Activated CD8-positive, alpha-beta memory T cell treated with anti-CD3 and anti-CD28 coated beads for 48 hours (primary cell): ENCODE data around the gene SLC35D2.
"Not testable (repeated sequence)": the region's sequence is repeated elsewhere in the genome, so short reads cannot be mapped to it uniquely, and the experiment has no call there.

Experiments
- DNase-seq, 3 experiments: peaks; one replicate each; pipeline ENCODE4 v3.0.0-alpha.2; 2020; ENCODE audit warnings: low read depth in 2 of 3, low spot score in 2 of 3

The SLC35D2 gene

DNA sequence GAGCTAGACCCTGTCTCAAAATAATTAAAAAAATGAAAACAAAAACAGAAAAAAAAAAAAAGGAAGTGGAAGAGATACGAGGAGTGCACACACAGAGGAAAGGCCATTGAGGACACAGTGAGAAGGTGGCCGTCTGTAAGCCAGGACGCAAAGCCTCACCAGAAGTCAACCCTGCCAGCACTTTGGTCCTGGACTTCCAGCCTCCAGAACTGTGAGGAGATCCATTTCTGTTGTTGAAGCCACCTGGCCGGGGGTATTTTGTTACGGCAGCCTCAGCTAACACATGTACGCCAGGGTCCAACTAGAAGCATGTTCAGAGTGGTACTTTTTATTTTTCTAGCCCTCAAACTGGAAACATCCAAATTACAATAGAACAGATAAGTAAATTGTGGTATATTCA is 21.8 kb downstream of the SLC35D2 start:
- no peak for DNase-seq

GRCh38 chr9:96360976-96361375 is 22.5 kb downstream of the SLC35D2 start:
- no peak for DNase-seq

- DNase-seq, result not testable (repeated sequence)
These were observed 23.0 kb downstream of the SLC35D2 start for GRCh38 chr9:96360523-96360922.

GRCh38 chr9:96350866-96351265 is 32.6 kb downstream of the SLC35D2 start:
- no peak for DNase-seq

DNA sequence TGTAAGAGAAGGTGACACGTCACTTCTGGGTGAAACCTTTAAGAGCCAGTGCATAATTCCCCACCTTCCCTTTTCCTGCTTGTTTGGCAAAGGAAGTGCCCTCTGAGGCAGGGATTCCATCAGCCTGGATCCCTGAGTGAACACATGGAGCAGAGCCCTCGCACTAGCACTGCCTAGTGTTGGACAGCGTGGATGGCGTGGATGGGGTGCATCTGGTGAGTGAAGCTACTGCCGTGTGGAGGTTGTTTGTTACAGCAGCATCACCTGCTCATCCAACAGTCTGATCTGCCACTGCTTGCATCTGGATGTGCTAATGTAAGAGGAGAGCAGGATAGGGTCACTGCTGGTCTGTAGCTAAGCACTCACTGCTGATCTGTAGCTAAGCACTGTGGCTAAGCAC is 35.2 kb downstream of the SLC35D2 start:
- no peak for DNase-seq

DNA sequence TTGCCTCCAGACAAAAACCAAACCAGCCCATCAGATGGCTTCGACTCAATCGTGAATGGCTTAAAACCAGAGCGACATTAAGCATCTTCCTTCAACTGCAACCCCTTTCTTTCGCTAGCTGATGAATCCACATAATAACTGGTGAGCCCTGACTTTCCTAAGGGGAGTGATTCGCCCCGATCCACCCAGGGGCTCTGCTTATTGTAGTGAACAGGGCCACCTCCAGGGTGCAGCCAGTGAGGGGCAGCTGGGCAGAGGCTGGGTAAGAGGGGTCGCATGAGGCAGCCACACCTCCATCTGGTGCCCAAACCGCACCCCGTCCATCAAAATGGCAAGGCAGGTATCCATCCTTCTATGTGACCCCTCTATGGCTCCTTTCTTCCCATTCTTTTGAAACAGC is 38.0 kb downstream of the SLC35D2 start:
- no peak for DNase-seq

GRCh38 chr9:96344458-96345180 is 38.9 kb downstream of the SLC35D2 start:
- DNase-seq, result no peak

GRCh38 chr9:96343515-96344360 is 39.8 kb downstream of the SLC35D2 start:
- no peak for DNase-seq

DNA sequence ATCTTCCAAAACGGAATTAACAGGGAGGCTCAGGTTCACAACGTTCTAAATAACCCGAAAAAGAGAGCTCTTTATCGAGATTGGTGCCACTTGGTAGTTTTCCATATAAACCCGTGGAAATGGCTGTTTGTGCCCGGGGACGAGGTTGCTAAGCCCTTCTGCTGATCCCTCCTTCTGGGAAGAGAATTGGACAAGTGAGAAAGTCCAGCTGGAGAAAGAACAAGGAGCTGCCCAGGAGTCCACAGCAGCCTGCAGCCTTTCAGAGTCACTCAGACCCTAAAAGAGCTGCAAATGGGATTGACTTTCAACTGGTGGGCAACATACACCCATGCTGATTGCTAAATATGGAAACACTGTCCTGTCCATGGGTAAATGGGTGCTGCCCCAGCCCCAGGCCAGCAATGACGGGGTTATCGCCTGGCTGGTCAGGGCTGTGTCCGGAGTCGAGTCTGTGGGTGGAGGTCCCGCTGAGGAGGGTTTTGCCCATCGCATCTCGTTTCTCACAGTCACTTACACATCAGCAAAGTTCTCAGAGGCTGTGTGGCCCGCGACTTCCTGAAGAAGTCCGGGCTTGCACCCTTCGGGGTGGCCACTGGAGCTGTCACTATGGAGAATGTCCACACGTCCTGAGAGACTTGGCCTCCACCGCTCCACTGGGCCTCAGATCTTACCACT is 40.8 kb downstream of the SLC35D2 start:
- DNase-seq, result no peak

GRCh38 chr9:96340707-96341106 is 42.8 kb downstream of the SLC35D2 start:
- DNase-seq, result no peak

GRCh38 chr9:96338299-96338698 is 45.2 kb downstream of the SLC35D2 start:
- no peak for DNase-seq

DNA sequence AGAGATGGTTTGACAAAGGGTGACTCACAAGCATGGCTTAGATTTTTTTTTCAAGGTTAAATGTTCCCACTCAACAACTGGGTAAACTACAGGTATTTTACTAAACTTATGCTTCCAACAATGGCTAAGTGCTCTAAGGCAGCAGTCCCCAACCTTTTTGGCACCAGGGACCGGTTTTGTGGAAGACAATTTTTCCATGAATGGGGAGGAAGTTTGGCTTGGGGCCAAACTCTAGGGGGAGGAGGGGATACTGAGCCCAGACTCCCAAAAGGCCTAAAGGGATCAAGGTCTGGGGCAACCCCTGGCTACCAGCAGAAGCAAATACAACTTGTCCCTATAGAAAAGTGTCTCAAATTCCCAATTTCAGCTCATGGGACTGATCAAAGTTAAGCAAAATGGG is 49.6 kb downstream of the SLC35D2 start:
- no peak for DNase-seq

GRCh38 chr9:96331236-96331947 is 52.1 kb downstream of the SLC35D2 start:
- DNase-seq, result no peak

DNA sequence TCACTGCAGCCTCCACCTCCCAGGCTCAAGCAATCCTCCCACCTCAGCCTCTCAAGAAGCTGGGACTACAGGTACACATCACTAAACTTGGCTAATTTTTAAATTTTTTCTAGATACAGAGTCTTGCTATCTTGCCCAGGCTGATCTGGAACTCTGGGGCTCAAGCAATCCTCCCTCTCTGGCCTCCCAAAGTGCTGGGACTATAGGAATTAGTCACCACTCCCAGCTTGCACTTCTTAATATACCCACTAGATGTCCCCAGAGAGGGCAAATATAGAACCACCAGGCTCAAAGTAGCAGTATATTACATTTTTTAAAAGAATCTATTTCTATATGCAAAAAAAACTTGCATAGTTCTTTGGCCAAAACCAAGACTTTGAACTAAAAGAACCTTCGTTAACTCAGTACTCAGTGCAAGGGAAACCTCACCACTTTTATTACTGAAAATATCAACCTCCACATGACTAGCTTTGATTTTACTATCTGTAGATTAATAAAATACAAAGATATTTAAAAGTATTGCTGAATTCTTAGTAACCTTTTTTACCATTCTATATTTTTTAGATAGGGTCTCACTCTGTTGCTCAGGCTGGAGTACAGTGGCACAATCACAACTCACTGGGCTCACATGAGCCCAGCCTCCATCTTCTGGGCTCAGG is 55.7 kb downstream of the SLC35D2 start:
- DNase-seq, result no peak

- DNase-seq, result no peak
These were observed 60.3 kb downstream of the SLC35D2 start for GRCh38 chr9:96323169-96323568.

DNA sequence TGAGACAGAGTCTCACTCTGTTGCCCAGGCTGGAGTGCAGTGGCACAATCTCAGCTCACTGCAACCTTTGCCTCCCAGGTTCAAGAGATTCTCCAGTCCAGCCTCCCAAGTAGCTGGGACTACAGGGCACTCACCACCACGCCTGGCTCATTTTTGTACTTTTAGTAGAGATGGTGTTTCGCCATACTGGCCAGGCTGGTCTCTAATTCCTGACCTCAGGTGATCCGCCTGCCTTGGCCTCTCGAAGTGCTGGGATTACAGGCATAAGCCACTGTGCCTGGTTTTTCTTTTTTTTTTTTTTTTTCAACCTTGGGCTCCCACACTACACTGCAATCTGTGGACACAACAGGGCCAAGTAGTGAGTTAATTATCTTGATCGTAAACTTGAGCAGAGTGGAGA is 60.8 kb downstream of the SLC35D2 start:
- DNase-seq, result not testable (repeated sequence)

DNA sequence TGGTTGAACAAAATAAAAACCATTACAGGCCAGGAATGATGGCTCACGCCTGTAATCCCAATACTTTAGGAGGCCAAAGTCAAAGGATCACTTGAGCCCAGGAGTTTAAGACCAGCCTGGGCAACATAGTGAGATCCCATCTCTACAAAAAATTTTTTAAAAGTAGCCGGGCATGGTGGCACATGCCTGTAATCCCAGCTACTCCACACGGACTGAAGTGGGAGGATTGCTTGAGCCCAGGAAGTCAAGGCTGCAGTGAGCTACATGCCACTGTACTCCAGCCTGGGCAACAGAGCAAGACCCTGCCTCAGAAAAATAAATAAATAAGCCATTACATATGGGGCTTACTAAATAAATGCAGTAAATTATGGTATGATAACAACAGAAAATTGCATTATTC is 61.3 kb downstream of the SLC35D2 start:
- DNase-seq, result not testable (repeated sequence)

DNA sequence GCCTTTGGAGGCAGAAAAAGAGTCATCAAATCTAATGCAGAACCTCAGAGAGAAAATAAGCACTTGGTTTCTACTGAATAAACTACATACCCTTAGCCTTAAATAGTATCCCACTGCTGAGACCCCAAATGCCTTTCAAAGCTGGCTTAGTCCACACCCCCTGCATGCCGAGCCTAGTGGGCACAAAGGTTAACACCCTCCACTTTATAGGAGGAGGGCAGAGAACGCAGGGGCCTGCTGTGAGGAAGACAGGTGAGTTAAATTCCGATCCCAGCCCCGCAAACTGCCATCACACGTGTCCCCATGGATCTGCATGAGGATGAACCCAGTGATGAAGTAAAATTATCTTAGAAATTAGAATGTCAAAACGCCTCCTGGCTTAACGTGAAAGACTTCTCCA is 62.0 kb downstream of the SLC35D2 start:
- DNase-seq, result no peak

GRCh38 chr9:96320749-96321280 is 62.7 kb downstream of the SLC35D2 start:
- DNase-seq, result no peak

DNA sequence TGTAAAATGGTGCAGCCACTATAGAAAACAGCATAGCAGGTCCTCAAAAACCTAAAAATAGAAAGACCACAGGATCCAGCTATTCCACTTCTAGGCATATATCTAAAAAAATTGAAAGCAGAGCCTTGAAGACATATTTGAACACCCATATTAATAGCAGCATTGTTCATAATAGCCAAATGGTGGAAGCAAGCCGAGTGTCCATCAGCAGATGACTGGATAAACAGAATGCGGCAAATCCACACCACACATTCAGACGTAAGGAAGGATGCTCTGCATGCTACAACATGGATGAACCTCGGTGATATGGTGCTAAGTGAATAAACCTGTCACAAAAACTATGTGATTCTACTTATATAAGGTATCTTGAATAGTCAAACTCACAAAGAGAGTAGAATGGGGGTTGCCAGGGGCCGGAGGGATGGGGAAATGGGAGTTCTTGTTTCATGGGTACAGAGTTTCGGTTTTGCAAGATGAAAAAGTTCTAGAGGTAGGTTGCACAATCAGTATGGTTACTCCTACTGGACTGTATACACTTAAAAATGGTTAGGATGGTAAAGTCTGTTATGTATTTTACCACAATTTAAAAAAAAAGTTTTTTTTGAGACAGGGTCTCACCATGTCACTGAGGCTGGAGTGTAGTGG is 64.5 kb downstream of the SLC35D2 start:
- DNase-seq, result no peak
